ENCODE measurements around the gene NRXN3. TPM values are rescaled to one million over a fixed set of nuclear protein-coding genes. Genes with fewer than 3 reads are reported as not detected.

NRXN3 gene
- total and polyA plus RNA-seq, 2 experiments from 2014 or later, result 1.0 to 1.8 TPM

GRCh38 chr14:79834868-79835267, 1664.7 kb downstream of the NRXN3 start (continued):
- no peak for TF ChIP-seq ETS1 (IDR thresholded peaks at IDR 0.05)
- no peak for TF ChIP-seq STAT1 (IDR thresholded peaks at IDR 0.05; ENCODE audit: unreplicated experiment)
- no peak for TF ChIP-seq NANOG (IDR thresholded peaks at IDR 0.05; ENCODE audit: borderline replicate concordance)
- no peak for TF ChIP-seq CREB1 (CRISPR knock-in tag; IDR thresholded peaks at IDR 0.05; ENCODE audit: low read depth)

GRCh38 chr14:79836577-79836976, 1666.4 kb downstream of the NRXN3 start:
- ATAC-seq (no peak), DNase-seq (ENCODE audit: low spot score) (no peak)
- Mint-ChIP-seq H3K36me3 (ENCODE audit: low read depth) (no peaks in the 10 kb centered on the region), H3K4me3 (no peak overlapping the region), H3K27me3 (ENCODE audit: insufficient read depth, low read depth, poor library complexity) (no peaks in the 10 kb centered on the region), H3K27ac (no peak overlapping the region), H3K4me1 (no peaks in the 10 kb centered on the region), H3K9me3 (no peaks in the 10 kb centered on the region)
- Histone ChIP-seq H3K4me1 (ENCODE audit: insufficient read depth) (no peaks in the 10 kb centered on the region), H3K9me2 (ENCODE audit: insufficient read depth) (no peaks in the 10 kb centered on the region), H3K27me3 (ENCODE audit: insufficient read depth) (no peaks in the 10 kb centered on the region), H3K27ac (ENCODE audit: low read depth) (no peak overlapping the region), H4K20me1 (replicated peaks; ENCODE audit: insufficient read depth) (no peaks in the 10 kb centered on the region), H3K4me2 (no peak overlapping the region), H3K36me3 (ENCODE audit: insufficient read depth) (no peaks in the 10 kb centered on the region), H3K4me3 (no peak overlapping the region), H3F3A (replicated peaks; ENCODE audit: low read depth) (no peaks in the 10 kb centered on the region), H3K79me2 (replicated peaks; ENCODE audit: insufficient read depth) (no peaks in the 10 kb centered on the region), H2AFZ (no peak overlapping the region)
- TF ChIP-seq REST (IDR thresholded peaks at IDR 0.05; ENCODE audit: unreplicated experiment) (no peak), CTCF (conservative IDR thresholded peaks at IDR 0.05; ENCODE audit: low read depth in 2 of 2) (no peak), JUNB (IDR thresholded peaks at IDR 0.05; ENCODE audit: unreplicated experiment) (no peak), POLR2AphosphoS5 (IDR thresholded peaks at IDR 0.05; ENCODE audit: low read depth) (no peak), EZH2phosphoT487 (IDR thresholded peaks at IDR 0.05; ENCODE audit: unreplicated experiment) (no peak), STAT1 (IDR thresholded peaks at IDR 0.05; ENCODE audit: unreplicated experiment) (no peak), ZNF114 (CRISPR knock-in tag; IDR thresholded peaks at IDR 0.05) (no peak), EZH2 (IDR thresholded peaks at IDR 0.05; ENCODE audit: low read depth, unreplicated experiment) (no peak), ZNF331 (CRISPR knock-in tag; IDR thresholded peaks at IDR 0.05; ENCODE audit: low read depth) (no peak), NANOG (IDR thresholded peaks at IDR 0.05; ENCODE audit: borderline replicate concordance) (no peak), ZNF462 (CRISPR knock-in tag; IDR thresholded peaks at IDR 0.05) (no peak)

All from GM23338 (cell line).